HG03469 (cell line): ENCODE data around the gene NGDN.
A peak's percentile ranks its signal among the peaks of the same experiment; 100 is the strongest.
"Not testable (repeated sequence)": the region's sequence is repeated elsewhere in the genome, so short reads cannot be mapped to it uniquely, and the experiment has no call there.

Source experiments
- ATAC-seq: cut with Tn5 transposase; IDR thresholded peaks from one replicate; pipeline ENCODE4 v1.9.1; 2021; ENCODE audit warnings: mild to moderate bottlenecking, moderate library complexity, moderate number of reproducible peaks; ENCODE audit not compliant: unreplicated experiment

The NGDN gene, protein sequence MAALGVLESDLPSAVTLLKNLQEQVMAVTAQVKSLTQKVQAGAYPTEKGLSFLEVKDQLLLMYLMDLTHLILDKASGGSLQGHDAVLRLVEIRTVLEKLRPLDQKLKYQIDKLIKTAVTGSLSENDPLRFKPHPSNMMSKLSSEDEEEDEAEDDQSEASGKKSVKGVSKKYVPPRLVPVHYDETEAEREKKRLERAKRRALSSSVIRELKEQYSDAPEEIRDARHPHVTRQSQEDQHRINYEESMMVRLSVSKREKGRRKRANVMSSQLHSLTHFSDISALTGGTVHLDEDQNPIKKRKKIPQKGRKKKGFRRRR

DNA sequence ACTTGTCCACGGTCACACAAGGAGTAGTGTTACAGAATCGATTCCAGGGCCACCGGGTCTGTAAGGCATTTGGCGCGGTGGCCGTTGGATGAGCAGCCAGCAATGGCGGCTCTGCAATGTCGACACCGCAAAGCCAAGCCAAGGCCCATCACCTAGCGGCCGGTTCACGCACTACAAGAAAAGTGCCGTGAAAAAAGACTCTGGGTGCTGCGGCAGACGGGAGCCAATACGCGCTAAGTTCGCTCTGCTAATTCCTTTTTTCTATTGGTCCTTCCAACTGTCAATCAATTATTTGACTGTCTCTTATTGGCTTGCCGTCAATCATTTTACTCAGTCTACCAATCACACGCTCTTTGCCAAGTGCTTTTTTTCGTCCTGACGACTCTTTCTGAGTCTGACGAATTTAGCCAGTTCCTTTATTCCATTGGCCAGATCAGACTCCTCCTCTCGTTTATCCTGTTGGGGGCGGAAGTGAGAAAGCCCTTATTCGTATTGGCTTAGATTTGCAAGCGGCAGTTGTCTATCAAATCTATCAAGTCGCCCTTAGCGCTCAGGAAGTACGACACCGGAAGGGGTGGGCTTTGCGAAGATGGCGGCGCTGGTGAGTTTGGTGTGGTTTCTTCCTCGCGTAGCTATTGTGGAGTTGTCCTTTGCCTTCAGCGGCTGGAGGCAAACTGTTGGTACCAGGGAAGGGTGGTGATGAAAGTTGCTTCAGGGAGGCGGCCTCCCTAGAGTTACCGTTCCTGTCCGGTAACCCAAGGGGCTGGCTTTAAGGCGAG, at the start of gene NGDN:
Gene NGDN (plus strand): TSS at position 577 of the 779 bp plus-strand sequence. CDS start 13 bp downstream, at position 590.
- ATAC-seq = peak; percentile 91

DNA sequence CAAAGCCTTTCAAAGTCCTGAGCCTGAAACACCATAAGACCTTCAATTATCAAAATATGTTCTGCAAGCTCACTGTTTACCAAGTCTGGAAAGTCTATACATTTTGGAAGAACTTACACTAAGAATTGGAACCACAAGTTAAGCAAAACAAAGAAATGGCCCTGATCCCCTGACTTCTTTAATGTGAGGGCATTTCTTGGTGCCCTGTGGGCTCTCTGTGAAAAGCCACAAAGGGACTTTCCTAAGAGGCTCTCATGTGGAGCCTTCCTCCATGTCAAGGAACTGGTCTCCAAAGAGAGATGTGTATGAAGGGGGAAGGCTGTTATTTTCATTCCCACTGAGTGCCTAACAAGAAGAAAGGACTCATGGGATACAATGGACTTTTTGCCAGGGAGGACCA, 47.9 kb upstream of the NGDN start:
- no peak for ATAC-seq

DNA sequence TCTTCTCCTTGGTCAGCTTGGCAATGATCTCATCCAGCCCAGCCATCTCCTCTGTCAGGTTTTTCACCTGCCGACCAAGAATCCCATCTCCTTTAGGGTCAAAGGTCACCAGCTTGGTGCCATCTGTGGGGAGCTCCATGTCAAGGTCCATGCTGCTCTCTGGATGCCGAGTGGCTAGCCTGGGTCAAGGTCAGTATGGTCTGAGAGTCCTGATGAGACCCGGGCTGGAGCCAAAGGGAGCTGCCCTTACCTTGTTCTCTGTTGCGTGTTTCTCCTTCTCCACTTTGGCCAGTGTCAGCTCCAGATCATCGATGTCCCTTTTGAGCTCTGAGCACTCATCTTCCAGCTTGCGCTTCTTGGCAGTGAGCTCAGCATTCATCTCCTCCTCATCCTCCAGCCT, 45.8 kb upstream of the NGDN start:
- ATAC-seq = no peak

DNA sequence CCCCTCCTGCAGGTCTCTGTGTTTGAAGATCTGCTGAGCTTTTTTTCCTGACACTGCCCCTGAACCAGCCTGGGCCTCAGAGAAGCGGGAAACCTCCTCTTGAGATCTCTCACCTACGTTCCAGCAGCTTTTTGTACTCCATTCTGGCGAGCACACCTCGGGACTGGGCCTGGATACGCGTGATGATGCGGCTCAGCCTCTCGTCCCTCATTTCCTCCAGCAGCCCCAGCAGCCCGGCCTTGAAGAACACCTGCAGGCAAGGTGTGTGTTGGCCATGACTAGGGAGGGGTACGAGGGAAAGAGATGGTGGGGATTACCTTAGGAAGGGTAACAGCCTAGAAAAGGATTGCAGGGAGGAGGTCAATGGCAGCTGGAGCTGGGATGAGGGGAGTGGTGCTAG, 44.3 kb upstream of the NGDN start:
- no peak for ATAC-seq

DNA sequence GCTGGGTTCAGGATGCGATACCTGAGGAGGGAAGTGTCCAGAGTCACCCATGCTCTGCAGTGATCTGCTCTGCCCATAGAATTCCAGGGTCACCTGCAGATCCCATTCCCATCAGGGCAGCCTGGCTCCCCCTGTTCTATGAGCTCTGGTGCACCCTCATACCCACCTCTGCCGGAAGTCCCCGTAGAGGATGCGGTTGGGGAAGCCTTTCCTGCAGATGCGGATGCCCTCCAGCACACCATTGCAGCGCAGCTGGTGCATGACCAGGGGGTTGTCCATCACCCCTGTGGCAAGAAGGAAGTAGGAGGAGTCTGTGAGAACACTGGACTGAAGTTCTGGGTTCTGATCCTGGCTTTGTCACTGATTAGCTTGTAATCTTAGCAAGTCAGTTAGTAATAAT, 43.7 kb upstream of the NGDN start:
- not testable (repeated sequence) for ATAC-seq

DNA sequence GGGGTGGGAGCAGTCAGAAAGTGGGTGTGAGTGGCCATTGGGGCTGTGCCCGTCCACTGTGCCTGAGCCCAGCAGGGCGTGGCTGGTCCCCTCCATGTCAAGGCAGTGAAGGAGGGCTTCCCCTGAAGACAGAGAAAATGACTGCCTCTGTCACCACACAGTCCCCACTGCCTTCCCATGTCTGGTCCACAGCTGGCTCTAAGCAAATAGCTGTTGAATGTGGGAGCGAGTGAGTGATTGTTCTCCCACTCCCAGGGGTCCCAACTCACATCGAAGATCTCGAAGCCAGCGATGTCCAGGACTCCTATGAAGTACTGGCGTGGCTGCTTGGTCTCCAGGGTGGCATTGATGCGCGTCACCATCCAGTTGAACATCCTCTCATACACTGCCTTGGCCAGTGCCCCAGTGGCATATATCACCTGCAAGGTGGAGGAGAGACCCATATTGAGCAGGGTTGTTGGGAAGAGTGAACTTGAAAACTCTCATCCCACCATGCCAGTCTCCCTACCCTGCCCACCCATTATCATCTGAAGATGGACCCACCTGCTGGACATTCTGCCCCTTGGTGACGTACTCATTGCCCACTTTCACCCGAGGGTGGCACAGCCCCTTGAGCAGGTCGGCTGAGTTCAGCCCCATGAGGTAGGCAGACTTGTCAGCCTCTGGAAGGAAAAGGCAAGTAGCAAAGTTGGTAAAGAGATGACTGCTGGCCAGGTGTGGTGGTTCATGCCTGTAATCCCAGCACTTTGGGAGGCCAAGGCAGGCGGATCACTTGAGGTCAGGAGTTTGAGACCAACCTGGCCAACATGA, 40.6 kb upstream of the NGDN start:
- ATAC-seq = no peak

DNA sequence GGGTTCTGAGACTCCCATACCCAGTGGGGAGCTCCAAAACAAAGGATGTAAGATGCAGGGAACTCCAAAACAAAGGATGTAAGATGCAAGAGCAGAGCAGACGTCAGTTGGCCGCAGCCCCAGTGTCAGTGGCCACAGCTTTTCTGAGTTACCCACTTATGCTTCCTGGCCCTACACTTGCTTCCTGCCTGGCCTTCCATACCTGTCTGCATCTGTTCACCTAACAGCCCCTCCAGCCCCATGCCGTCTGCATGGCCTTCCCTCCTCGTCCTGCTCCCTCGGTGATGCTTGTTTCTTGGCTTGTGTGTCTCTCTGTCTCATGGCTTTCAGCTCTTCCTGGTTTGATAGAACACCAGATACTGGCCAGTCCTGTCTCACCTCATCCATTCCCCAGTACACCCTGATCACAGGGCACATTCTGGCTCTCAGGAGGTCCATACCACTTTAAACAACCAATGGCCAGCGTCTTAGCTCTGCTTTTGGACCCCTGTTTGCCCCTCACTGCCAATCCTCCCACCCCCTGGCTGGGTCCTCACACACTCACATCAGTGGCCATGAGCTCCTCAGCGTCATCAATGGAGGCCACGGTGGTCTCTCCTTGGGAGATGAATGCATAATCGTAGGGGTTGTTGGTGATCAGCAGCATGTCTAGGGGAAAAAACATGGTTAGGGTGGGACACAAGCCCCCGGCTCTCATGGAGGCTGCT, 39.3 kb upstream of the NGDN start:
- no peak for ATAC-seq

DNA sequence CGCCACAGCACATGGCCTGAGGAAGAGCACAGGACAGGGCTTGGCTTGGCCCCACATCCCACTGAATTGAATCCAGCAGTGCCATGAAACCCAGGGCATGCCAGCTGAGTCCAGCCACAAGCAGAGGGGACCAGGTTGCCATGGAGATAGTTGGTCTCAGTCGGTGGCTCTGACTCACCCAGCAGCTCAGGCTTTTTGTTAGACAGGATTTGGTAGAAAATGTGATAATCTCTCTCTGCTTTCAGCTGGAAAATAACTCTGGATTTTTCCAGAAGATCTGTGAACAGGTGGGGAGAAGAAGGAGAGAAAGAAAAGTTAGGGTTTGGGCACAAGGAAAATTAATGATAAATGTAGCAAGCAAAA, 38.8 kb upstream of the NGDN start:
- ATAC-seq = no peak

DNA sequence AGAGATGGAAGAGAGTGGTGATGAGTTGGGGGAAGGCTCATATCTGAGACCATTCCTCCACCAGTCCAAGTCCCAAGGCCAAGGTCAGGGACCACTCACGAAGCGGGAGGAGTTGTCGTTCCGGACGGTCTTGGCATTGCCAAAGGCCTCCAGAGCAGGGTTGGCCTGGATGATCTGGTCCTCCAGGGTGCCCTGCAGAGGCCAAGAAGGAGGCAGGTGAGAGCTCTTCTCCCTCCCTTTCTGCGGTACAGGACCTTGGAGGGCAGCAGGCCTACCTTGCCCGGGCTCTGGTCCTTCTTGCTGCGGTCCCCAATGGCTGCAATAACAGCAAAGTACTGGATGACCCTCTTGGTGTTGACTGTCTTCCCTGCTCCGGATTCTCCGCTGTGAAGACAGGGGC, 38.0 kb upstream of the NGDN start:
- no peak for ATAC-seq

DNA sequence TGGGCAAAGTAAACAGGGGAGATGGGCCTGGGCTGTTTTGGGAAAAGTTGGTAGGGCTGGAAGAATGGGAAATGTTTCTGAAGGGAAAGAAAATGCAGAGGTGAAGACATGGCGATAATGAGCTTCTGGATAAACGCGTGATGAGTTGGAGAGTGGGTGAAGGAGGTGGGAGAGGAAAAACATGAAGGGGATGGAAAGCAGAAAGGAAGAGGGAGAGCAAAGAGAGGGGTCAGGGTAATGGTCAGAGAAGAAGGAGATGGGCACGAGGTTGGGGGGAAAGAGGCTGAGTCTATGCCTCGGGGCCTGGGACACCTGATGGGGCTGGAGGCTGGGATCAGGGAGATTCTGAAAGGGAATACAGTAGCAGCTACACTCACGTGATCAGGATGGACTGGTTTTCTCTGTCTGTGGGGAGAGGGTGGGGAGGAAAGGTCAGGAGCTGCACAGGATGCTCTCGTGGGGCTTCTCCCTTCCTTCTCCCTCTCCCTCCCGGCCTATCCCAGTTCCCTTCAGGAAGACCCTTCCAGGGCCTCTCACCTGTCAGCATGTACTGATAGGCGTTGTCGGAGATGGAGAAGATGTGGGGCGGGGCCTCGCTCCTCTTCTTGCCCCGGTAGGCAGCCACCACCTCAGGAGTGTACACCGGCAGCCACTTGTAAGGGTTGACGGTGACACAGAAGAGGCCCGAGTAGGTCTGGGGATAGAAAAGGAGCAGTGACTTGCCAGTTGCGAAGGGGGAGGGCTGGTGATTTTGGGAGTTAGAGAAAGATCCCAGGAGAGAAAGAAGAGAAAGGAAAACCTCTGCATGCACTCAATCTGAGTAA, 37.2 kb upstream of the NGDN start:
- no peak for ATAC-seq

DNA sequence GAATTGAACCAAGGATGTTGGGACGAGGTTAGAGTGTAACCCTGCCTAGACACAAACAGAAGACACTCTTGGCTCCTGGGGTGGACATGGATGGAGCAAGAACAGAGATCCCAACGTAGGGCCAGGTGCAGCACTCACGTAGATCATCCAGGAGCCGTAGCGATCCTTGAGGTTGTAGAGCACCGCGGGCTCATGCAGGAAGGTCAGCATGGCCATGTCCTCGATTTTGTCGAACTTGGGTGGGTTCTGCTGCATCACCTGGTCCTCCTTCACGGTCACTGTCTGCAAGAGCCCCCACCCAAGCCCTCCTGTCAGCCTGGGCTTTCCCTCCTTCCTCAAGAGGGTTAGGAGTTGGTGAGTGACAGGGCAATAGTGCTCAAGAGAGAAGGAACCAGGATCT, 36.6 kb upstream of the NGDN start:
- no peak for ATAC-seq

DNA sequence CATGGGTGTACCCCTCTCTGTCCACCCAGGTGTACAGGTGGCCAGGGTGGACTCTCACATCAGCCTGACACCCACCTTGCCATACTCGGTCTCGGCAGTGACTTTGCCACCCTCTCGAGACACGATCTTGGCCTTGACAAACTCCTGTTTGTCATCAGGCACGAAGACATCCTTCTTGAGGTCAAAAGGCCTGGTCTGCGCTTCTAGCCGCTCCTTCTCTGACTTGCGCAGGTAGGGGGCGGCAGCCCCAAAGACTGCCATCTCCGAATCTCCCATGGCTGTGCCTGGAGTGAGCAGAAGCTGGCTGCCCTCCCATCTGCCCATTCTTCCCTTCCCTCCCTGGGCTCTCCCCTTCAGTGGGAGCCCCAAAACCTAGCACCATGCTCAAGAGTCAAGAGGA, 36.0 kb upstream of the NGDN start:
- ATAC-seq = no peak

DNA sequence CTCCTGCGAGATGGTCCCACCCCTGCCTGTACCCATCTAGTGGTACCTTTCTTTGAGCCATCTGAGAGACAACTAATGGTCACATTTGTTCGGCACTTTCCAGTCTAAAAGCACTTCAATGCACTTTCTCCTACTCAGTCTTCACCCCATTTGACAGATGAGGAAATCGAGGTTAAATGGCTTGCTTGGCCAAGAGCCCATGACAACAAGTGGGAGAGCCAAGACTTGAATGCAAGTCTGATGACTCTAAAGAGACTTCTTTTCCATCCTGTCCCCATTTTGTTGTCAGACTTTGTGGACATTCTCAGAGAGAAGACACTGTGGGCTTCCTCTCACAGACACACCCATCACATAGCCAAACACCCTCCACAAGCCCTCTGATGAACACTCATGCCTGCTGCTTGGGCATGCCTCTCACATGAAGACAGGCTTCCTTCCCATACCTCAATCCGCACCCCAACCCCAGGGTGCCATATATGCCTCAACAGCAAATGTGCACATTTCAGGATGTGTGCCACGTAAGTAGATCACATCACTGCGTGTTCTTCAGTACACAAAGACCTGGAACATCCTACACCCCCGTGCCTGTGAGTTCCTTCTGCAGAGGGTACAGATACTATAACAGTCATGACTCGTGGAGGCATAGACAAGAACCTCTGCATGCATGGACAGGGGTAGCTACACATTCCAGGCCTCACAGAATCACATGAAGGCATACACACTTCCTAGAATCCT, 34.8 kb upstream of the NGDN start:
- ATAC-seq = no peak

DNA sequence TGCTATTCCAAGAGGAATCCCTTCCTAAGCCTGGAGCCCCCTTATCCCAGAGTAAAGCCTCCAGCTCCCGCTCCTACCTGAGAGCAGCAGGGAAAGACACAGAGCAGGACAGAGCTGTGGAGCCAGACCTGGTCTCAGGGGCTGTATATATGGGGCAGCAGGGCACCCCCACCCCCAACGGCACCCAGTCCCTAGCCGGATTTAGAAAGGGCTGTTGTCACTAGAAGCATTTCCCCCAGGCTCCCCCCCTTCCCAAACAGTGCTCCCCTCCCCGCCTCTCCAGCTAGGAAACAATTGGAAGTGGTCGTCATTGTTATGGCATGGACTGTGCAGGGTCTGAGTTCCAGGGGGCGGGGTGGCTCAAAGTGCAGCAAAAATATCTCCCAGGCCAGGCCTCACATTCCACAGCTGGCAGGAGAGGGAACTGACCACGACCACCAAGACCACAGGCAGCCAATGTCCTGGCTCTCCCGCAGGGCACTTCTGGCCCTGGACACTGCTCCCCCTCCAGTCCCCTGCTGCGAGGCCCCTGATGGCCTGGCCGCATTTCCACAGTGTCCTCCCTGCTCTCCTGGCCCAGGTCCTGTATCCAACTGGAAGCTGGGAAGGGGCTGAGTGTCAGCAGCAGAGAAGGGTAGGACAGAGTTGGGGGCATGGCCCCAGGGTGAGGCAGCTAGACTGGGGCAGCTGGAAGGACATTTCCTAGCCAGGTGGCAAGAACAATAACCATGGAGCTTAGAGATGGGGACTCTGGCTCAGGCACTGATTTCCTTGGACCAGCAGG, 33.8 kb upstream of the NGDN start, which contains the start of gene MYH7:
Gene MYH7 (minus strand): TSS at position 118 of the 784 bp plus-strand sequence. CDS start 1,928 bp downstream, outside the sequence.
- no peak for ATAC-seq

DNA sequence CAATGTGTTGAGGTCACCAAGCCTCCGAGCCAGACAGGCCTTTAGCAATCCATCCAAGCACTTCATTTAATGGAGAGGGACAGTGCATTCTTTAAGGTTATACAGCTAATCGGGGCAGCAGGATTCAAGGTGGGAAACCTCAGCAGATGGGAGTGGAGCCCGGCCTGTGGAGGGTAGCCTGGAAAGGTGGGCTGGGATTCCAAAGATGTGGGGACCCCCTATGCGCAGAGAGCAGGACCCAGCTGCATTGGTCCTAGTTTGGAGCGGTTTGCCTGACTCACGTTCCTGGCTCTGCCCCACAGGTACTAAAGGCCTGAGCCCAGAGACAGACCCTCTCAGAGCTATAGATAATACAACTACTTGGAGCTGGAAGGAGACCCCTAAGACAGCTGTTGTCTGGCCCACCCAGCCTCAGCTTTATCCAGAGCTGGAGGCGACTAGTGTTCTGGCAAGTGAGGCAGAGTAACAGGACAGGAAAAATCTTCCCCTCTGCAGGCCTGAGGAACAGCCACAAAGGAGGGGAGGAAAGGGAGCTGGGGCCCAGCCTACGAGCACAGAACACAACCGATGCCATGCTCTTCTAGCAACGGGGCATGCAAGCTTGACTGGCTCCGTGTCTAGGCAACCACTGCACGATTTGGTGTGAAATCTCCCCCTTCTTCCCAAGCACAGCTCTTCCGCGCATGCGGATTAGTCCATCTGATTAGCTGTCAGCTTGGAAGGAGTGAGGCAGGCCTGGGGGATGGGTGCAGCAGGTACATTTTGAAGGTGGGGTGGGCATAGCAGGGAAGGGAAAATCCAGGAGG, 33.0 kb upstream of the NGDN start:
- no peak for ATAC-seq

DNA sequence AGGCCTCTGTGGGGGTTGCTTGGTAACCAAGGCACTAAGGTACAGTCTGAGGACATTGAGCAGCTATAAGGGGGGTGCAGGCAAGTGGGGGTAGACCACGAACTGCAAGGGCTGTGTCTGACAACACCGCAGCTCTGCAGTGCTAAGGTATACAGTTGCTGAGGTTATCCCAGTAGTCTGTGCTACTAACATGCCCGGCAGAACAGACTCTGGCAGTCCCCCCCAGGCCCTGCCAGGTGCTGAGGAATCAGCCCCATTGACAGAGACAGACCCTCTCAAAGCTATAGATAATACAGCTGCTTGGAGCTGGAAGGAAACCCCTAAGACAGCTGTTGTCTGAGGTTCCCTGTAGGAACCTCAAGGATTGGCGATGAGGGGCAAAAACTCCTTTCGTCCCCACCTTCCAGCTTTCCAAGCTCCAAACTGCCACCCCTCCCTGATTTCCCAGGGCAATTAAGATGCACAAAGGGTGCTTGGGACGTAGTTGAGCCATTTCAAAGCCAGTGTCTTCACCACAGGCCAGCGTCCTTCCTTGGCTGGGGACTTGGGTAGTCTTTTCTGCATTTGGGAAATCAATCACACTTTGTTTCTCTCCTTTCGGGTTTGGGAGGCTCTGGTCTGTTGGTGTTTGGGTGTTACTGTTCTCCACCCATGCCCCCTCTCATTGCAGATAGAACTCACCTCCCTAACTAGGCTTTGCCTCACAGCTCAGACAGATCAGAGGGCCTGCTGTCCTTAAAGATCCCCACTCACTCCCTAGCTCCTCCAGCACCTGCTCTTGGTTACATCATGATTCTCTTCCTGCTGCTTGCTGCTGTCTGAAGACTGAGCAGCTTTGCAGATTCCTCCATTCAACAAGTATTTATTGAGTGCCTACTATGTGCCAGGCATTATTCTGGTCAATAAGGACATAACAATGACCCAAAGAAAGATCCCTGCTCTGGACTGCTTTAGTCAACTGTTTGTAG, 32.1 kb upstream of the NGDN start:
- ATAC-seq = no peak
